Ramos (cell line): ENCODE data around the gene CORO7.

Source experiments
- in situ Hi-C: fragments of 300-500 bp; cut with MboI; formaldehyde crosslinking; loops from one replicate; pipeline ENCODE4 v1.14.3; 2022; ENCODE audit warnings: low sequenced_read_pairs; ENCODE audit not compliant: unreplicated experiment

CORO7 gene

GRCh38 chr16:4373909-4374742 is 42.3 kb downstream of the CORO7 start:
- in situ Hi-C loops = no loop called here

- in situ Hi-C loops = no loop called here
These were observed 43.0 kb downstream of the CORO7 start for GRCh38 chr16:4373356-4373908.

GRCh38 chr16:4372578-4373355 is 43.6 kb downstream of the CORO7 start:
- in situ Hi-C loops = no loop called here

- in situ Hi-C loops = no loop called here
These were observed 44.3 kb downstream of the CORO7 start for GRCh38 chr16:4372001-4372577.

GRCh38 chr16:4371357-4372000 is 44.9 kb downstream of the CORO7 start, which contains the start of gene VASN:
TSS of gene VASN (plus strand) at chr16:4371848. CDS start at chr16:4380878, 9,030 bp downstream.
- in situ Hi-C loops = no loop called here

- in situ Hi-C loops = no loop called here
These were observed 45.6 kb downstream of the CORO7 start for GRCh38 chr16:4370570-4371356.

GRCh38 chr16:4370151-4370550 is 46.2 kb downstream of the CORO7 start:
- in situ Hi-C loops = no loop called here

GRCh38 chr16:4369007-4369733 is 47.2 kb downstream of the CORO7 start:
- in situ Hi-C loops = no loop called here

- in situ Hi-C loops = no loop called here
These were observed 49.0 kb downstream of the CORO7 start for GRCh38 chr16:4367393-4367856.

GRCh38 chr16:4366016-4366415 is 50.4 kb downstream of the CORO7 start:
- in situ Hi-C loops = no loop called here

- in situ Hi-C loops = no loop called here
These were observed 50.8 kb downstream of the CORO7 start for GRCh38 chr16:4365615-4366014.

- in situ Hi-C loops = no loop called here
These were observed 51.4 kb downstream of the CORO7 start for GRCh38 chr16:4365014-4365406.

- in situ Hi-C loops = loop anchor here (5.0 kb wide), 1 partner anchor 33 kb away; no protein-coding TSS in a partner anchor
These were observed 52.0 kb downstream of the CORO7 start for GRCh38 chr16:4364196-4365013.

- in situ Hi-C loops = loop anchor here (5.0 kb wide), 1 partner anchor 35 kb away; no protein-coding TSS in a partner anchor
These were observed 53.8 kb downstream of the CORO7 start for GRCh38 chr16:4362476-4363135.

GRCh38 chr16:4361944-4362311 is 54.5 kb downstream of the CORO7 start:
- in situ Hi-C loops = loop anchor here (5.0 kb wide), 1 partner anchor 35 kb away; no protein-coding TSS in a partner anchor

- in situ Hi-C loops = loop anchor here (5.0 kb wide), 1 partner anchor 36 kb away; no protein-coding TSS in a partner anchor
These were observed 55.1 kb downstream of the CORO7 start for GRCh38 chr16:4361033-4361943.
